LNCAP (cell line): Measurements from ENCODE around the gene SIRPG.

Experiments
- TF ChIP-seq, protein P1 (sequence below): fragments of 450-650 bp; IDR thresholded peaks from 2 replicates; pipeline ENCODE4 v1.5.1; 2017; ENCODE audit warnings: mild to moderate bottlenecking

Gene SIRPG

DNA sequence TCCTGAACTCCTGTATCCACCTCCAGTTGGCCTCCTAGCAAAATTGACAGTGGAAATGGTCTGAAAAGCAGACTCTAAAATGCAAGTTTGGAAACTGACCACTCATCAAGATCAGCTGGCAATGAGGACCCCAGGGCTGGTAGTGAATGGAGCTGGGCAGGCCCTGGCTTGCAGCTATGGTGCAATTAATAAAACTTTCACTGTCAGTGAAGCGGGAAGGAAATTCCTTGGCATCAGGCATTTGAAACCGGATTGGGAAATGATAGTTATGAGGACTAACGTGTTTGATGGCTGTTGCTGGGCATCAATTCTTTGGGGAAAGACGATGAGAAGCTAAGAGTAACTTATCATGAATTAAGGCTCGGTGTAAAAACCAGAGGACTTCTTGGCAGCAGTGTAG lies 56.8 kb downstream of the SIRPG start:
- TF ChIP-seq, protein P1, sequence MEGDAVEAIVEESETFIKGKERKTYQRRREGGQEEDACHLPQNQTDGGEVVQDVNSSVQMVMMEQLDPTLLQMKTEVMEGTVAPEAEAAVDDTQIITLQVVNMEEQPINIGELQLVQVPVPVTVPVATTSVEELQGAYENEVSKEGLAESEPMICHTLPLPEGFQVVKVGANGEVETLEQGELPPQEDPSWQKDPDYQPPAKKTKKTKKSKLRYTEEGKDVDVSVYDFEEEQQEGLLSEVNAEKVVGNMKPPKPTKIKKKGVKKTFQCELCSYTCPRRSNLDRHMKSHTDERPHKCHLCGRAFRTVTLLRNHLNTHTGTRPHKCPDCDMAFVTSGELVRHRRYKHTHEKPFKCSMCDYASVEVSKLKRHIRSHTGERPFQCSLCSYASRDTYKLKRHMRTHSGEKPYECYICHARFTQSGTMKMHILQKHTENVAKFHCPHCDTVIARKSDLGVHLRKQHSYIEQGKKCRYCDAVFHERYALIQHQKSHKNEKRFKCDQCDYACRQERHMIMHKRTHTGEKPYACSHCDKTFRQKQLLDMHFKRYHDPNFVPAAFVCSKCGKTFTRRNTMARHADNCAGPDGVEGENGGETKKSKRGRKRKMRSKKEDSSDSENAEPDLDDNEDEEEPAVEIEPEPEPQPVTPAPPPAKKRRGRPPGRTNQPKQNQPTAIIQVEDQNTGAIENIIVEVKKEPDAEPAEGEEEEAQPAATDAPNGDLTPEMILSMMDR, result no peak

DNA sequence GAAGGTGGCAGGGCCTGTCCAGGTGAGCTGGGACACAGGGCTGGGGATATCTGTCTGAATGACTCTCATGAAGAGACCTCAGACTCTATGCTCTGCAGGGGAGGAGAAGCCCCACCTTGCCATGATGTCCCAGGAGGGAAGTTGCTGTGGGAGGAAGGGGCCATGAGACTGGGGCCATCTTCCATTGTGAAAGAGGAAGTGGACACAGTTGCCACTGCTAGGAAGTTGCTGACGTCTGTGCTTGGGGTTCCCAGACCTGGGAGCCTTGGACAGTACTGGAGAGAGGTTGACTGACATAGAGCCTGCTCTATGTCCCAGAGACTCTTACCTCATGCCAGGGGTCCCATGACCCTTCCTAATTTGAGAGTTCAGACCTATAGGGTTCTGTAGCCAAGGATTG lies 62.2 kb downstream of the SIRPG start:
- TF ChIP-seq, protein P1, result no peak

DNA sequence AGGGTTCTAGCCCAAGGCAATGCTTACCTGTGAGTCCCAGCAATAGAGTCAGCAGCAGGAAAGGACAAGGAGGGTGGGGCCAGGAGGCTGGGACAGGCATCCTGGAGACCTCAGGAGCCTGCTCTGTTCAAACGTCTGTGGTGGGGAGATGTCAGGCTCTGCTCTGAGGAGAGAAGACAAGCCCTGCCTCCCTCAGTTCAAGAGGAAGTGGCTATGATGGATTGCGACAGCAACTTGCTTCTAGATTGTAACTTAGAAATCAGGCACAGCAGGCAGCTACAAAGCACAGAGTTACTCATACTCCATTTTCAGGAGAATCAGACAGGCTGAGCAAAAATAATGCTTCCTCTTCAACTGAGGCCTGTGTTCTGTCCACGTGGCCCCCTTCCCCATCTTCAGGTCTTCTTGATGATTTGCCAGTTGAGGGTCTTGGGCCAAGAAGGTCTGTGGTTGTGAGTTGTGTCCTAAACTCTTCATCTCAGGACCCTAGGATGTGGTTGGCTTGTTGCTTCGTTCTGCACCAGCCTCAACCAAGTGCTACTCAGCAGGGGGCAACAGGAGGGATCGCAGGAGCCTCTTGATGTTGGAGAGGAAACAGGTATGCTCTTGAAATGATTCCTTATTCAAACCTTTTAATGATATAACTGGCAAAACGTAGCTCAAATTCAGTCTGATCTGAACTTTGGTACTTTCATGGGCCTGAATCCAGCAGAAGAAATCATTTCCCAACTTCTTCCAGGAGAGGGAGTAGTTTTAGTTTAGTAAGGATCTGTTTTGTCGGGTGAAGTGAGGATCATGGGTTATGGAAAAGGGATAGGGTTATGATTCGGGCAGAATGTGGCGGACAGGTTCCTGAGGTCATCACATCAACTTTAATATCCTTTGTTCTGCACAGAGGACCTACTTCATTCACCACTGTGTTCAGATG lies 68.8 kb downstream of the SIRPG start:
- TF ChIP-seq, protein P1, result no peak

DNA sequence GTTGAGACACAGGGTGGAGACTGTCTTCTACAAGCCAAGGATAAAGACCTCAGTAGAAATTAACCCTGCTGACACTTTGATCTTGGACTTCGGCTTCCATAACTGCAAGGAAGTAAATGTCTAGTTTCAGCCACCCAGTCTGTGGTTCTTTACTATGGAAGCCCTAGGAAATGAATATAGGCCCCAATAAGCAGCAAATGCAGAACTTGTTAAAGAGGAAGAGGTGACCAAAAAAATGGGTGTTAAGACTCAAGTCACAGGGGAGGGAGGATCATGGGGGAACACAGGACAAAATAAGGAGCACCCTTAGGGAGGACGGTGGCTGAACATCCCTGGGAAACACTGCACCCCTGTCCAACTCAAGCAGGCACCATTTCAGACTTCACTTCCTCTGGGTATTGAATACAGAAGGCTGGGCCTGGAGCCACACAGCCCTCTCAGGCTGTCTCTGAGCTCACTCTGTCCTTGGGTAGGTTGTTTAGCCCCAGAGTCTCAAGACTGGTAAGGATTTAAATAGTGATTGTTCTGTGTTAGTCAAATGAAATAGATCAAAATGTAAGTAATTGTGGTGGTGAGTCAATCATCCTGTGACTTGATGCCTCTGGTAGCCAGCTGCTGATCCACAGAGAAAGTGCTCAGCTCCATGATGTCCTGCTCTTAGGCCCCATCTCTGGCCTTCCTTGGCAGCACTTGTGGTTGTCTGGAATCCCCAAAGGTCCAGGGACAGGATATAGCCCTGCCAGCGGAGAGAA lies 69.6 kb downstream of the SIRPG start:
- TF ChIP-seq, protein P1, result no peak

DNA sequence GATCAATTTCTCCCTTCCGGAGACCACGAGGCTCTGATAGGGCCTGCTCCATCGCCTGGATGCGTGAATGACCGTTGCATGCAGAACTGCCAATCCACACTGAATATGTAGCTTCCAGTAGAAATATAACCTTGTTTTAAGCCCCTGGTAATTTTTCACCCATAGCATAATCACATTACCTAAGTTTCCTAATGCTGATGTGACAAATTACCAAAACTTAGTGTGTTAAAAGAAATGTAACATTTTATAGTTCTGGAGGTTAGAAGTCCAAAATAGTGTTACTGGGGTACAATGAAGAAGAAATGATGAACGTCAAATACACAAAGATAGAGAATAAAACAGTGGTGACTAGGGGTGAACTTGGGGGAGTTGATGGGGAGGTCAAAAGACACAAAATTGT lies 78.1 kb downstream of the SIRPG start:
- TF ChIP-seq, protein P1, result no peak
